Activated CD4-positive, alpha-beta T cell treated with anti-CD3 and anti-CD28 coated beads, Interleukin-2, amount 50 U/mL, for 24 hours (primary cell): ENCODE data around the gene XRCC2.
"Not testable (repeated sequence)": the region's sequence is repeated elsewhere in the genome, so short reads cannot be mapped to it uniquely, and the experiment has no call there.

Experiments
- DNase-seq, 2 donors: peaks; one replicate each; pipeline ENCODE4 v3.0.0-alpha.2; 2020; ENCODE audit warnings: low read depth in 1 of 2, low spot score in 1 of 2

The XRCC2 gene

GRCh38 chr7:152664636-152665035 lies 11.3 kb downstream of the XRCC2 start:
- DNase-seq, result no peak

- DNase-seq, result no peak
Observed at GRCh38 chr7:152663931-152664330, 12.0 kb downstream of the XRCC2 start.

- no peak for DNase-seq
Observed at GRCh38 chr7:152663148-152663740, 12.7 kb downstream of the XRCC2 start.

- DNase-seq, result no peak
Observed at GRCh38 chr7:152661479-152661878, 14.5 kb downstream of the XRCC2 start.

- DNase-seq, result no peak
Observed at GRCh38 chr7:152660021-152660420, 15.9 kb downstream of the XRCC2 start.

- no peak for DNase-seq
Observed at GRCh38 chr7:152654971-152655370, 21.0 kb downstream of the XRCC2 start.

GRCh38 chr7:152649220-152649619 lies 26.7 kb downstream of the XRCC2 start:
- no peak for DNase-seq

- DNase-seq, result no peak
Observed at GRCh38 chr7:152647009-152647408, 28.9 kb downstream of the XRCC2 start.

GRCh38 chr7:152646579-152646978 lies 29.4 kb downstream of the XRCC2 start:
- not testable (repeated sequence) for DNase-seq

GRCh38 chr7:152643979-152644559 lies 31.9 kb downstream of the XRCC2 start:
- DNase-seq, result no peak

- DNase-seq, result no peak
Observed at GRCh38 chr7:152641384-152641783, 34.6 kb downstream of the XRCC2 start.

- no peak for DNase-seq
Observed at GRCh38 chr7:152640829-152641228, 35.1 kb downstream of the XRCC2 start.

- no peak for DNase-seq
Observed at GRCh38 chr7:152637920-152638580, 37.9 kb downstream of the XRCC2 start.

GRCh38 chr7:152637161-152637560 lies 38.8 kb downstream of the XRCC2 start:
- DNase-seq, result no peak

- DNase-seq, result no peak
Observed at GRCh38 chr7:152636441-152636840, 39.5 kb downstream of the XRCC2 start.

GRCh38 chr7:152633504-152633903 lies 42.4 kb downstream of the XRCC2 start:
- no peak for DNase-seq

- DNase-seq, result no peak
Observed at GRCh38 chr7:152633072-152633471, 42.9 kb downstream of the XRCC2 start.

GRCh38 chr7:152628772-152629171 lies 47.2 kb downstream of the XRCC2 start:
- DNase-seq, result not testable (repeated sequence)

- DNase-seq, result no peak
Observed at GRCh38 chr7:152624228-152624627, 51.7 kb downstream of the XRCC2 start.

GRCh38 chr7:152621426-152621825 lies 54.5 kb downstream of the XRCC2 start:
- no peak for DNase-seq

- DNase-seq, result no peak
Observed at GRCh38 chr7:152619027-152619739, 56.8 kb downstream of the XRCC2 start.

- DNase-seq, result no peak
Observed at GRCh38 chr7:152618427-152618826, 57.5 kb downstream of the XRCC2 start.
